ENCODE measurements around the gene CLEC16A. TPM values are rescaled to one million over a fixed set of nuclear protein-coding genes. Genes with fewer than 3 reads are reported as not detected.

Gene CLEC16A
- polyA plus RNA-seq, 3 donors = 3.4 to 12.0 (median 5.8) TPM

GRCh38 chr16:11225677-11226549 is 281.5 kb downstream of the CLEC16A start:
- H3K4me3 Mint-ChIP-seq = peak overlapping the region; percentile 65 to 71
- H3K36me3 Mint-ChIP-seq = no peaks in the 10 kb centered on the region
- TF ChIP-seq, protein P1, sequence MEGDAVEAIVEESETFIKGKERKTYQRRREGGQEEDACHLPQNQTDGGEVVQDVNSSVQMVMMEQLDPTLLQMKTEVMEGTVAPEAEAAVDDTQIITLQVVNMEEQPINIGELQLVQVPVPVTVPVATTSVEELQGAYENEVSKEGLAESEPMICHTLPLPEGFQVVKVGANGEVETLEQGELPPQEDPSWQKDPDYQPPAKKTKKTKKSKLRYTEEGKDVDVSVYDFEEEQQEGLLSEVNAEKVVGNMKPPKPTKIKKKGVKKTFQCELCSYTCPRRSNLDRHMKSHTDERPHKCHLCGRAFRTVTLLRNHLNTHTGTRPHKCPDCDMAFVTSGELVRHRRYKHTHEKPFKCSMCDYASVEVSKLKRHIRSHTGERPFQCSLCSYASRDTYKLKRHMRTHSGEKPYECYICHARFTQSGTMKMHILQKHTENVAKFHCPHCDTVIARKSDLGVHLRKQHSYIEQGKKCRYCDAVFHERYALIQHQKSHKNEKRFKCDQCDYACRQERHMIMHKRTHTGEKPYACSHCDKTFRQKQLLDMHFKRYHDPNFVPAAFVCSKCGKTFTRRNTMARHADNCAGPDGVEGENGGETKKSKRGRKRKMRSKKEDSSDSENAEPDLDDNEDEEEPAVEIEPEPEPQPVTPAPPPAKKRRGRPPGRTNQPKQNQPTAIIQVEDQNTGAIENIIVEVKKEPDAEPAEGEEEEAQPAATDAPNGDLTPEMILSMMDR (IDR thresholded peaks at IDR 0.05) = no peak
- H3K4me1 Mint-ChIP-seq = peaks cover 23% of the 10 kb centered on the region
- Histone ChIP-seq H3K4me1 (ENCODE audit: control insufficient read depth in 1 of 2, insufficient read depth in 2 of 2, low read length in 2 of 2) (peaks cover 19 to 29% of the 10 kb centered on the region in 2 donors), H3K4me2 (replicated peaks; ENCODE audit: extremely low read depth, low read length, poor library complexity, severe bottlenecking) (peak overlapping the region; percentile 56), H2AFZ (ENCODE audit: insufficient read depth, low read depth, low read length, poor library complexity, severe bottlenecking) (peak overlapping the region; percentile 53), H3K9ac (ENCODE audit: insufficient read depth, low read length, poor library complexity, severe bottlenecking) (peak overlapping the region; percentile 17), H3K79me2 (ENCODE audit: insufficient read depth, low read length) (no peaks in the 10 kb centered on the region), H3K27me3 (ENCODE audit: control insufficient read depth in 2 of 2, insufficient read depth in 2 of 2, low read length in 2 of 2) (no peaks in the 10 kb centered on the region), H3K27ac (ENCODE audit: low read depth in 1 of 2, low read length in 2 of 2) (no peak overlapping the region), H3K36me3 (replicated peaks in 1 of 2; ENCODE audit: control insufficient read depth in 1 of 2, insufficient read depth in 2 of 2, low read length in 2 of 2) (no peaks in the 10 kb centered on the region), H4K20me1 (ENCODE audit: insufficient read depth, low read length) (no peaks in the 10 kb centered on the region), H3K4me3 (replicated peaks in 1 of 3; ENCODE audit: low read depth in 2 of 3, low read length in 3 of 3) (peak overlapping the region in 1 of 3 experiments; percentile 61), H3K9me3 (replicated peaks in 1 of 2; ENCODE audit: control insufficient read depth in 1 of 2, insufficient read depth in 1 of 2, low read length in 2 of 2) (no peaks in the 10 kb centered on the region)
- intact Hi-C loops (cut with micrococcal nuclease) = no loop called here
- H3K27me3 Mint-ChIP-seq (ENCODE audit: low read depth in 3 of 3) = peaks cover 4 to 5% (median 5%) of the 10 kb centered on the region in 3 donors
- H3K27ac Mint-ChIP-seq = peak overlapping the region in 1 of 7 donors; percentile 26
- DNase-seq = no peak
- 67% methylated on average over 8 of the region's 18 CpGs for WGBS (ENCODE audit: insufficient coverage)
- peaks cover 0 to 3% (median 0%) of the 10 kb centered on the region in 7 donors for H3K9me3 Mint-ChIP-seq

DNA sequence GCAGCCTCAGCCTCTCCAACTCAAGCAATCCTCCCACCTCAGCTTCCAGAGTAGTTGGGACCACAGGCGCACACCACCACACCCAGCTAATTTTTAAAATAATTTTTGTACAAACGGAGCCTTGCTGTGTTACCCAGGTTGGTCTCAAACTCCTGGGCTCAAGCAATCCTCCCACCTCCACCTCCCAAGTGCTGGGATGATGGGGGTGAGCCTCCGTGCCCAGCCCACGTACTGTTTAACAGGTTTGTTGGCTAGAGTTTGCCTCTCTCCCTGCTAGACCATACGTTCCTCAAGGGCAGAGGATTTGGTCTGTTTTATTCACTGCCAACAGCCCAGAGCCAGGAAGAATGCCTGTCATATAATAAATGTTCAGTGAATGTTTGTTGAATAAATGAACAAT is 285.1 kb downstream of the CLEC16A start:
- intact Hi-C loops (cut with micrococcal nuclease) = no loop called here
- H3K27me3 Mint-ChIP-seq (ENCODE audit: low read depth in 3 of 3) = peaks cover 4 to 15% (median 6%) of the 10 kb centered on the region in 3 donors
- Histone ChIP-seq H3K4me3 (replicated peaks in 1 of 3; ENCODE audit: low read depth in 2 of 3, low read length in 3 of 3) (no peak overlapping the region), H2AFZ (ENCODE audit: insufficient read depth, low read depth, low read length, poor library complexity, severe bottlenecking) (no peak overlapping the region), H3K9me3 (replicated peaks in 1 of 2; ENCODE audit: control insufficient read depth in 1 of 2, insufficient read depth in 1 of 2, low read length in 2 of 2) (no peaks in the 10 kb centered on the region), H3K79me2 (ENCODE audit: insufficient read depth, low read length) (no peaks in the 10 kb centered on the region), H3K27ac (ENCODE audit: low read depth in 1 of 2, low read length in 2 of 2) (no peak overlapping the region), H3K4me1 (ENCODE audit: control insufficient read depth in 1 of 2, insufficient read depth in 2 of 2, low read length in 2 of 2) (peaks cover 29 to 36% of the 10 kb centered on the region in 2 donors), H3K9ac (ENCODE audit: insufficient read depth, low read length, poor library complexity, severe bottlenecking) (no peak overlapping the region), H3K27me3 (ENCODE audit: control insufficient read depth in 2 of 2, insufficient read depth in 2 of 2, low read length in 2 of 2) (no peaks in the 10 kb centered on the region), H3K4me2 (replicated peaks; ENCODE audit: extremely low read depth, low read length, poor library complexity, severe bottlenecking) (no peak overlapping the region), H3K36me3 (replicated peaks in 1 of 2; ENCODE audit: control insufficient read depth in 1 of 2, insufficient read depth in 2 of 2, low read length in 2 of 2) (no peaks in the 10 kb centered on the region), H4K20me1 (ENCODE audit: insufficient read depth, low read length) (no peaks in the 10 kb centered on the region)
- no CpG with 5 or more reads among the region's 5 CpGs for WGBS (ENCODE audit: insufficient coverage)
- no peaks in the 10 kb centered on the region for H3K9me3 Mint-ChIP-seq
- H3K27ac Mint-ChIP-seq = no peak overlapping the region
- TF ChIP-seq, protein P1 (IDR thresholded peaks at IDR 0.05) = no peak
- H3K4me1 Mint-ChIP-seq = peaks cover 39% of the 10 kb centered on the region
- H3K4me3 Mint-ChIP-seq = no peak overlapping the region
- H3K36me3 Mint-ChIP-seq = no peaks in the 10 kb centered on the region
- no peak for DNase-seq

Data from CD14-positive monocyte (primary cell).